WI38 (cell line): ENCODE results near the gene ATP6V1E1.

ENCODE experiments used
- H3K4me3 ChIP-seq: 2 replicates; pipeline ENCODE4 v1.5.1; 2011; ENCODE audit warnings: low read depth, mild to moderate bottlenecking, control low read depth, low read length
- CTCF ChIP-seq: IDR thresholded peaks from 2 replicates; pipeline ENCODE4 v1.5.1; 2012; ENCODE audit warnings: low read depth, mild to moderate bottlenecking, control low read depth, low read length

ATP6V1E1 gene

GRCh38 chr22:17581631-17582030 lies 46.9 kb downstream of the ATP6V1E1 start:
- H3K4me3 ChIP-seq: no peak overlapping the region
- TF ChIP-seq CTCF: no peak

GRCh38 chr22:17581056-17581455 lies 47.5 kb downstream of the ATP6V1E1 start:
- no peak overlapping the region for H3K4me3 ChIP-seq
- no peak for TF ChIP-seq CTCF

- H3K4me3 ChIP-seq: no peak overlapping the region
- TF ChIP-seq CTCF: no peak
Observed at GRCh38 chr22:17580441-17581031, 48.0 kb downstream of the ATP6V1E1 start.

GRCh38 chr22:17579535-17579981 lies 49.0 kb downstream of the ATP6V1E1 start:
- TF ChIP-seq CTCF: no peak
- H3K4me3 ChIP-seq: no peak overlapping the region

- TF ChIP-seq CTCF: no peak
- no peak overlapping the region for H3K4me3 ChIP-seq
Observed at GRCh38 chr22:17578136-17578754, 50.3 kb downstream of the ATP6V1E1 start.

GRCh38 chr22:17576470-17576869 lies 52.1 kb downstream of the ATP6V1E1 start:
- TF ChIP-seq CTCF: no peak
- H3K4me3 ChIP-seq: no peak overlapping the region

- TF ChIP-seq CTCF: no peak
- no peak overlapping the region for H3K4me3 ChIP-seq
Observed at GRCh38 chr22:17575681-17576080, 52.9 kb downstream of the ATP6V1E1 start.
